Vagina (tissue), 2 donors: ENCODE data around the gene USP10. TPM values are rescaled to one million over a fixed set of nuclear protein-coding genes. Genes with fewer than 3 reads are reported as not detected.
"Not testable (repeated sequence)": the region's sequence is repeated elsewhere in the genome, so short reads cannot be mapped to it uniquely, and the experiment has no call there.

ENCODE experiments used
- DNase-seq, 2 donors: peaks; one replicate each; pipeline ENCODE4 v3.0.0-alpha.2; 2017; ENCODE audit errors: extremely low spot score in 2 of 2
- H3K27ac ChIP-seq: fragments of 200-600 bp; sonication (generic); one replicate; pipeline ENCODE4 v1.5.1; 2019
- H3K27me3 ChIP-seq: fragments of 200-600 bp; sonication (generic); one replicate; pipeline ENCODE4 v1.5.1; 2019
- H3K36me3 ChIP-seq, 2 donors: fragments of 200-600 bp; sonication (generic); one replicate each; pipeline ENCODE4 v1.5.1; 2017 to 2019
- H3K4me1 ChIP-seq: fragments of 200-600 bp; sonication (generic); one replicate; pipeline ENCODE4 v1.5.1; 2019
- H3K4me3 ChIP-seq, 2 donors: fragments of 200-600 bp; sonication (generic); 1 replicate in 1 of 2; 2 replicates in 1 of 2; pipeline ENCODE4 v1.5.1; 2016 to 2019
- H3K9me3 ChIP-seq: fragments of 200-600 bp; sonication (generic); one replicate; pipeline ENCODE4 v1.5.1; 2019
- CTCF ChIP-seq, 3 experiments: fragments of 450-650 bp in 2 of 3; fragments of 200-600 bp in 1 of 3; sonication (generic) in 1 of 3; IDR thresholded peaks; one replicate each; pipeline ENCODE4 v1.5.1; 2017 to 2019; ENCODE audit warnings: antibody characterized with exemption in 3 of 3, mild to moderate bottlenecking in 2 of 3, moderate library complexity in 2 of 3
- POLR2A ChIP-seq, 2 donors: fragments of 450-650 bp; IDR thresholded peaks; one replicate each; pipeline ENCODE4 v1.6.1; 2017; ENCODE audit warnings: antibody characterized with exemption in 2 of 2, mild to moderate bottlenecking in 2 of 2, moderate library complexity in 2 of 2
- POLR2AphosphoS5 ChIP-seq, 2 donors: sonication (generic); formaldehyde crosslinking; IDR thresholded peaks; one replicate each; pipeline ENCODE4 v1.9.0; 2017; ENCODE audit warnings: antibody characterized with exemption in 2 of 2, mild to moderate bottlenecking in 2 of 2, low read depth in 1 of 2; ENCODE audit not compliant: insufficient read depth in 1 of 2
- intact Hi-C: fragments of 100-400 bp; cut with DNase I; formaldehyde crosslinking; loops from one replicate; pipeline ENCODE4 v1.15.1; 2023
- total RNA-seq: library from RNA; depleted of rRNA; stranded (reverse); fragments of >200 nt; gene quantifications from one replicate; pipeline ENCODE4 v1.2.3, GENCODE V29; 2016

Gene USP10
- total RNA-seq, 1 donor from 2014 or later: 42.5 TPM

DNA sequence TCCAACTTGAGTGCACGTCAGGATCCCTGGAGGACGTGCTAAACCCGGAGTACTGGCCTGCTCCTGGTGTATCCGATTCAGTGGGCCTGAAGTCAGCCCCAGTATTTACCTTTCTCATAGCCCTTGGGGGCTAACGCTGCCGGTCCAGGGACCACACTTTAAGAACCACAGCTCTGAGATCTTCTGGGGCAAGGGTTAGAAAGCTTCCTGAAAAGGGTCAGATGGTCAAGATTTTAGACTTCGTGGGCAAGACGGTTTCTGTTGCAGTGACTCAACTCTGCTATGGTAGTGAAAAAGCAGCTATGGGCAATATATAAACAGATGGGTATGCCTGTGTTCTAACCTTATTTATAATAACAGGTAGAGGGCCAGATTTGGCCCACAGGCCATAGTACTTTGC lies 14.6 kb upstream of the USP10 start:
- Histone ChIP-seq H3K27ac (no peak overlapping the region), H3K4me3 (no peak overlapping the region), H3K36me3 (no peaks in the 10 kb centered on the region), H3K4me1 (no peaks in the 10 kb centered on the region), H3K27me3 (no peaks in the 10 kb centered on the region), H3K9me3 (no peaks in the 10 kb centered on the region)
- no peak for DNase-seq
- intact Hi-C loops: no loop called here
- TF ChIP-seq POLR2A (IDR thresholded peaks at IDR 0.05) (no peak), CTCF (IDR thresholded peaks at IDR 0.05) (no peak)

GRCh38 chr16:84686707-84687298 lies 13.0 kb upstream of the USP10 start:
- Histone ChIP-seq H3K27ac (no peak overlapping the region), H3K4me3 (no peak overlapping the region), H3K9me3 (no peaks in the 10 kb centered on the region), H3K4me1 (no peaks in the 10 kb centered on the region), H3K36me3 (no peaks in the 10 kb centered on the region), H3K27me3 (no peaks in the 10 kb centered on the region)
- no peak for TF ChIP-seq POLR2AphosphoS5 (IDR thresholded peaks at IDR 0.05; ENCODE audit: insufficient read depth in 1 of 2, low read depth in 1 of 2)
- TF ChIP-seq CTCF (IDR thresholded peaks at IDR 0.05): no peak
- DNase-seq: no peak
- intact Hi-C loops: no loop called here

DNA sequence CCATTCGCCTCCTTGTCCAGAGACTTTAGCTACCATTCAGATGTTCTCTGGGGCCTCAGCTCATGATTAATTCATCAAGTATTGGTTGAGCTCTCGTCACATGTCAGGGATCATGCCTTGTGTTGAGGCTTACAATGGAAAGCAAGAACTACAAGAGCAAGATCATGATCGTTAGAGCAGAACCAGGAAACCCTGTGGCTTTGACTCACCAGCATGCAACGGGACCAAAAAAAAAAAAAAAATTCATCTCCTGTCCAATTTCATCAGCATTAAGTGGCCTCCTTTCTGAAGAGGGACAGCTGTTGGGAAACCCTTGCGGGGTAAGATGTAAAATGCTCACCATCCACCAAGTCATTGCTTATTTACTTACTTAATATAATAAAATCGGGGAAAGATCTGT lies 12.1 kb upstream of the USP10 start:
- Histone ChIP-seq H3K27ac (no peak overlapping the region), H3K9me3 (no peaks in the 10 kb centered on the region), H3K27me3 (no peaks in the 10 kb centered on the region), H3K36me3 (no peaks in the 10 kb centered on the region), H3K4me1 (no peaks in the 10 kb centered on the region), H3K4me3 (no peak overlapping the region)
- no peak for TF ChIP-seq POLR2AphosphoS5 (IDR thresholded peaks at IDR 0.05; ENCODE audit: insufficient read depth in 1 of 2, low read depth in 1 of 2)
- TF ChIP-seq CTCF (IDR thresholded peaks at IDR 0.05): no peak
- no peak for TF ChIP-seq POLR2A (IDR thresholded peaks at IDR 0.05)
- intact Hi-C loops: no loop called here
- no peak for DNase-seq

- H3K27me3 ChIP-seq, DNase-seq, H3K9me3 ChIP-seq, H3K27ac ChIP-seq, H3K4me1 ChIP-seq, H3K4me3 ChIP-seq, H3K36me3 ChIP-seq, intact Hi-C loops: not testable (repeated sequence)
Observed at GRCh38 chr16:84688163-84688562, 11.6 kb upstream of the USP10 start.

GRCh38 chr16:84689111-84689510 lies 10.7 kb upstream of the USP10 start:
- Histone ChIP-seq H3K27ac (no peak overlapping the region), H3K9me3 (no peaks in the 10 kb centered on the region), H3K36me3 (no peaks in the 10 kb centered on the region), H3K27me3 (no peaks in the 10 kb centered on the region), H3K4me3 (no peak overlapping the region), H3K4me1 (no peaks in the 10 kb centered on the region)
- TF ChIP-seq POLR2AphosphoS5 (IDR thresholded peaks at IDR 0.05; ENCODE audit: insufficient read depth in 1 of 2, low read depth in 1 of 2) (no peak), CTCF (IDR thresholded peaks at IDR 0.05) (no peak), POLR2A (IDR thresholded peaks at IDR 0.05) (no peak)
- intact Hi-C loops: no loop called here
- no peak for DNase-seq
